Dedifferentiated amniotic fluid mesenchymal stem cell (primary cell): Measurements from ENCODE around the gene TCERG1L.
"Not testable (repeated sequence)": the region's sequence is repeated elsewhere in the genome, so short reads cannot be mapped to it uniquely, and the experiment has no call there.

Experiments used
- DNase-seq: peaks from one replicate; pipeline ENCODE4 v3.0.0-alpha.2; 2016; ENCODE audit errors: extremely low spot score

Gene TCERG1L

DNA sequence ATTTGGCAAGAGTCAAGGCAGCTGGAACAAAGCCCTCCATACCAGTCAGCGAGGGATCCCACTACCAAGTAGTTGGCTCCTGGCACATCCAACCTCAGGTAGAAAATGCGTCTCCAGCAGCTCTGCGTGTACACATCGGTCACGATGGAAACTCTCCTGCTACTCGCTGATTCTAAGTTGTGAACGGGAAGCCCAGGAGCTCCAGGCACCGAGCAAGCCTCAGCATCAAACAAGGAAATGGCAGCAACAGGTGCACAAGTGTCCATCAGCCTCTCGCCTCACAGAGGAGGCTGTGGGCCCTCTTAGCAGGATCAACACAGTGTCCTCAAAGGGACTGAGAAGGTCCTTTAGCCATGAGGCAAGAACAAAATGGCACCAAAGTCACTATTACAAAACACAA is 127.0 kb downstream of the TCERG1L start:
- no peak for DNase-seq

DNA sequence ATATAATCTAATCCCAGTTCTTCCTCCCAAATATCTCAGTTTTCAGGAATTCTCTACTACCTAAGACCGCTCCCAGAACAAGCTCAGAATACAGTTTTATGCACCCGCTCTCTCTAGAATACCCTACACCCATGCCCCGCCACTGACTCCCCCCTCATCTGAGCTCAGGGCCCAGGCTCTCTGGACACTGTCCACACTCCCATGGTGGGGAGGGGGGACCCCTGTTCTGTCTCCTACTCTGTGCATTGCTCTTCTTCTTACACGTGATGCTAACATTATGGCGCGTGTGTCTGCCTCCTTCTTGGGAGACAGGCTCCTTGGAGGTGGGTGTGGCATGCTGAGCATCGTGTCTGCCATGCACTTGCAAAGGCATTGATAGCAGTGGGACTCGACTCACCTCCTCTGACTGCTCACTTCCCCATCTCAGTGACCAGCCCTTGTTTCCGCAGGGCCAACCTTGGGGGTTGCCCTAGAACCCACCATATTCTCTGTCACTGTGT is 127.9 kb downstream of the TCERG1L start:
- no peak for DNase-seq

- no peak for DNase-seq
Observed at GRCh38 chr10:131181456-131181855, 130.1 kb downstream of the TCERG1L start.

DNA sequence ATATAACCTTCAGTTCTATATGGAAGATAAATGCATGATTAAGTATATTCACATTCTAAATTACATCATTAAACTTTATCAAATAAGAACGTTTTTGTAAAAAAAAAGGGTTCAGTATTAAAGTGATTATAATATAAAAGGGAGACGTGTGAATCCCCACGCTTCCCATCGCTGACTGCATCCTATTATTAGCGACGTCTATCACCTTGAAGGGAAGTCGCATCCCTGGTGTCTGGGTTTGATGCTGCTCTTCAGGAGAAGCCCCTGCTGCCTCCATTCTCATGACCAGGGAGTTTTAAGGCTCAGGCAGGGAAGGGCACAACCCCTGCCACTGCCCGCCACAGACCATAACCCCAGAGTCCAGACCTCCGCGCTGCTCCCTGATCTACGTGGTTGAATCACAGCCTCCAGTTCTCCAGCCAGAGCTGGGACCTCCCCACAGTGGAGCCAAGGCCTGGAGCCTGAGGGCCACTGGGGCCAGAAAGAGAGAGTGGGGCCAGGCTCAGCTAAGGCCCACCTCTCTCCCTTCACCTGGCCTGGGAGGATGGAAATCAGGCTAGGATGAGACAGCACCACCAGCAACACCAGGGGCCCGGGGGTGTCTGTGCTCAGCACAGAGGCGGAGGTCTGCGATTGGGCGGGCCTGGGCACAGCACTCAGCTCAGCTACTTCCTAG is 130.6 kb downstream of the TCERG1L start:
- DNase-seq = no peak

DNA sequence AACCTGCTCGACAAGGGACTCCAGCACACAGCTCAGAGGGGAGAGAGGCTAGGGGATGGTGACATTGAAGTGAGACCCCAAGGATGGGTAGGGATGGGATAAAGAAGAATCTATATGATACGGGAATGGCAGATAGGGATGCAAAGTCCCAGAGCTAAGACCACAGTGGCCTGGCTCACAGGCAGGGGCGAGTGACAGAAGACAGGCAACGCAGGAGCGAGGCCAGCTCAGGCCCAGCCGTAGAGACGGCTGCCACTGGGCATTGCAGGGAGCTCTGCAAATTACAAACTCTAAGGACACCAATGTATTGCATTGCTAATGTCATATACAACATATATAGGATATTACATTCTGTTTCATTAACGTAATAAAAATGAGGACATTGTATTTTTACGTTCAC is 131.4 kb downstream of the TCERG1L start:
- no peak for DNase-seq

- DNase-seq = no peak
Observed at GRCh38 chr10:131179361-131179760, 132.2 kb downstream of the TCERG1L start.

DNA sequence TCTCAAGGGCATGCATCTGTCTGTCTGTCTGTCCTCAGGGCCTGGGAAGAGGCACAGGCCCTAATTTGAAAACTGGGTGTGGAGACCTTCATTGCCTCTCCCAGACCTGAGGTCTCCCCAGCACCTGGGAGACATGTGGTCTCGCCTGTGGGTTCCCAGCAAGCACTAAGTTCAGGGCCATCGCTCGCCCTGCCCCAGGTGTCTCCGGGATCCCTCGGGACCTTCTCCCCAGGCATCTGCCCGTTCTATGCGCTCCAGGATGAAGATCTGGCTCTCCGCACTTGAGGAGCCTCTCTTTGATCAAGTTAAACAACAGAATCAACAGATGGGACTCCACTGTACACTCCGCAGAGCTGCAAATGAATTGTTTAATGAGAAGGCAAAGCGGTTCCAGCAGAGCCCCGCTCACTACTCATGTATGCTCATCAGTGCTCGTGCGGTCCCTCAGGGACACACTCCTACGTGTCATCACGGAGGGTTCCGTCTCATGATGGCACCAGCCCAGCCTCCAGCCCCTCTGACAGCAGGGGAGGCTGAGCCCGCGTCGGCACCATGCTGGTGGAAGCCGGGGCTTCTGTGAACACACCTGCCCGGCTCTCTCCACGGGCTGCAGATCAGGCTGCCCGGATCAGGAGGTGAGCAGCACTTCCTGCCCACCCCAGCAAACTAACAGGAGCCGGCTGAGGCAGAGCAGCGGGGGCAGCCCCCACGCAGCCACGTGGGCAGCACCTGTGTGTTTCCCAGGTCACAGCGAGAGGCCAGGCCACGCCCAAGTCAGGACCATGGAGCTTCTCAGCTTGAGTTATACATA is 132.8 kb downstream of the TCERG1L start:
- DNase-seq = no peak

GRCh38 chr10:131177431-131178327 is 133.8 kb downstream of the TCERG1L start:
- no peak for DNase-seq

DNA sequence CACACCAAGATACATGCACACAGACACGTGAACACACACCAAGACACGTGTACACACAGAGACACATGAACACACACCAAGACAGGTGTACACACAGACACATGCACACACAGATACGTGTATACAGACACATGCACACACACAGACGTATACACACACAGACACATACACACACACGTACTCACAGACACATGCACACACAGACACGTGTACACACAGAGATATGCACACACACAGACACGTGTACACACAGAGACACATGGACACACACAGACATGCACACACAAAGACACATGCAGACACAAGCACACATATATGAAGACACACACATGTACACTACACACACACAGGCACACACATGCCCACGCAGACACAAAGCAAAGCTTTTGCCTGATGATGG is 134.6 kb downstream of the TCERG1L start:
- no peak for DNase-seq

GRCh38 chr10:131176324-131176723 is 135.2 kb downstream of the TCERG1L start:
- DNase-seq = not testable (repeated sequence)

GRCh38 chr10:131175891-131176290 is 135.6 kb downstream of the TCERG1L start:
- no peak for DNase-seq

GRCh38 chr10:131174651-131175540 is 136.6 kb downstream of the TCERG1L start:
- no peak for DNase-seq

DNA sequence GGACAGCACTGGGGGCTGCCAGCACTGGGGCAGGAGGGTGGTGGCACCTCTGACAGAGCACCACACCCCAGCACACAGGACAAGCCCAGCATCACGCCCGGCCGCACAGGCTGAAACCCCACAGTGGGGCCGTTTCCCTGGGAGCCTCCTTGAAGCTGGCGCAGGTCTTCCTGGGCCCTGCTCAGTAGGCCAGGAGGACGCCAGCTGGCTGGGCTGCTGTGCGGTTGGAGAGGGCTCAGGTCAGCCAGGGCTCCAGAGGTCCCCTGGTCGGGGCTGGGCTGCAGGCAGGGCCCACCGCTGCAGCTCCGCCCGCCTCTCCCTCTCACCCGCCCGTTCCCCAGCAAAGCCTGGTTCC is 137.3 kb downstream of the TCERG1L start:
- DNase-seq = no peak

- no peak for DNase-seq
Observed at GRCh38 chr10:131173484-131174210, 137.9 kb downstream of the TCERG1L start.

DNA sequence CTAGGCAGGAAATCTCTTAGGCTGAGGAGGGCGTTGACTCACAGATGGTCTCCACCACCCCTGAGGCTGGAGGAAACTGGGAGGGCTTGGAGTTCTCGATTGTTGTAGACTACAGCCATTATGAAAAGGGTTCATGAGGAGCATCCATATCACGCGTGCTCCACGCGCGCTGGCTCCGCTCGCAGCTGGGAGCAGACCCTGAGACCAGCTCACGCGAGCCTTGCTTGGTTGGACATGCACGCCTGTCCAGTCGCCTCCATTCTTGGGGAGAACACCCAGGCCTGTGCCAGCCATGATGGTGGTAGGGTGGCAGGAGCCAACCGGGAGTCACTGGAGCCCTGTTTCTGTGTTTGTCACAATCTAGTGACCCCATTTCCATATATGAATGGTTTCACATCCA is 139.1 kb downstream of the TCERG1L start:
- no peak for DNase-seq

- DNase-seq = no peak
Observed at GRCh38 chr10:131169146-131169545, 142.4 kb downstream of the TCERG1L start.

- DNase-seq = no peak
Observed at GRCh38 chr10:131168238-131168875, 143.2 kb downstream of the TCERG1L start.

DNA sequence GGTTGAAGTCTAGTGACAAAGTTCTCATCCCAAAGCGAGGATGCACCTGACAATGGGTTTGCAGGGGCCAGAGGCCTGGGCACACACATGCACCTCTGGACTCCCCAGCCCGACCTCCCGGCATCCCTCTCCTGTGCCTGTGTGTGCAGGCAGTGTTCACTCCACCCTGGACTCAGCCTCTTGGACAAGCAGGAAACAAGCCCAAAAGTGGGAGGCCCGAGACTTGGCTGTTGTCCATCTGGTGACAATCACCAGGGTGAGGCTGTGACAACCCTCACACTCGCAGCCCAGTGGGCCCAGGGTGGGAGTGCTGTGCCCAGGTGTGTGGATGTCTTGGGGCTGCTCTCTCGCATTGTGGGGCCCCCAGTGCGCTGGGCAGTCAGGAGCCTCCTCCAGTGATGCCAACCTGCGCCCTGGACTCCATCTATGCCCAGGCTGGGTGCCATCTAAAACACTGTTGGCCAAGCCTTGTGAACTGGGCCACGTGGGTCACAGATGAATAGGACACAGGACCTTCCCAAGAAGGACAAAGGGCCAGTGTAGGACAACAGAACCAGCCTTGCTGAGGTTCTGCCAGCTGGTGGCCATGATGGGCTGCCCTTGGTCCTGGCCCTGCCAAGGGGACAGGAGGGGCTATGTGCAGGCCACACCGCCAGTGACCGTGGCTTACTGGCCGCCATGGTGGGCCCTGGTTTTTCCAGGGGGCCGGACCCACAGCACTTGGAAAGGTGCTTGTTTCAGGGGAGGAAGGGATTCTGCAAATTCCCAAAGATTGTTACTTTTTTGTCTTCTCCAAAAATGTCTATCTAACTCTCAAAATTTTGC is 144.3 kb downstream of the TCERG1L start:
- DNase-seq = no peak

- DNase-seq = no peak
Observed at GRCh38 chr10:131166486-131166885, 145.0 kb downstream of the TCERG1L start.
